Activated T-helper 2 cell treated with anti-CD3 and anti-CD28 coated beads, Interferon-gamma antibody, Interleukin-2, Interleukin-4, amounts not matched to agents 10 μg/mL and 5 μg/mL and 100 μg/mL, durations not matched to agents 14 hours and 24 hours and 36 hours (primary cell): ENCODE results near the gene TP73. TPM values are rescaled to one million over a fixed set of nuclear protein-coding genes. Genes with fewer than 3 reads are reported as not detected.
A peak's percentile ranks its signal among the peaks of the same experiment; 100 is the strongest.

ENCODE experiments used
- DNase-seq: peaks from one replicate; pipeline ENCODE4 v3.0.0; 2021; ENCODE audit warnings: low spot score
- H3K27ac Mint-ChIP-seq: one replicate; pipeline ENCODE4 v1.8.0; 2021; ENCODE audit warnings: mixed read lengths
- H3K27me3 Mint-ChIP-seq: one replicate; pipeline ENCODE4 v1.8.0; 2021; ENCODE audit warnings: low read depth, mixed read lengths
- H3K36me3 Mint-ChIP-seq: one replicate; pipeline ENCODE4 v1.8.0; 2021; ENCODE audit warnings: low read depth, mixed read lengths
- H3K4me1 Mint-ChIP-seq: one replicate; pipeline ENCODE4 v1.8.0; 2021; ENCODE audit warnings: low read depth, mixed read lengths
- H3K4me3 Mint-ChIP-seq: one replicate; pipeline ENCODE4 v1.8.0; 2021; ENCODE audit warnings: low read depth, mild to moderate bottlenecking, moderate library complexity, mixed read lengths
- H3K9me3 Mint-ChIP-seq: one replicate; pipeline ENCODE4 v1.8.0; 2021; ENCODE audit warnings: mixed read lengths
- intact Hi-C: fragments of 100-400 bp; cut with micrococcal nuclease; formaldehyde crosslinking; loops from one replicate; pipeline ENCODE4 v1.15.1; 2023
- total RNA-seq: library from RNA; stranded (reverse); gene quantifications from 2 replicates; pipeline ENCODE4 v1.2.3, GENCODE V29; 2022

The TP73 gene
- total RNA-seq, 1 donor from 2014 or later: 2.5 TPM

GRCh38 chr1:3772715-3773571, 120.6 kb downstream of the TP73 start, which contains the start of gene SMIM1:
SMIM1 (plus strand) TSS chr1:3772749; CDS start chr1:3775374, 2,625 bp downstream.
- no peak within 1 kb of the TSS for H3K27ac Mint-ChIP-seq
- H3K4me3 Mint-ChIP-seq: peak within 1 kb of the TSS; percentile 64
- DNase-seq: no peak
- no peaks in the 10 kb centered on the region for H3K36me3 Mint-ChIP-seq
- intact Hi-C loops: loop anchor here (2.0 to 10.0 kb wide), 2 partner anchors 24 to 132 kb away; partner anchors contain the start of genes C1orf174 and LRRC47
- H3K27me3 Mint-ChIP-seq: no peaks in the 10 kb centered on the region
- peaks cover 5% of the 10 kb centered on the region for H3K4me1 Mint-ChIP-seq
- H3K9me3 Mint-ChIP-seq: no peaks in the 10 kb centered on the region

- intact Hi-C loops: loop anchor here (2.0 to 10.0 kb wide), 2 partner anchors 23 to 131 kb away; partner anchors contain the start of genes C1orf174 and LRRC47
- peaks cover 5% of the 10 kb centered on the region for H3K4me1 Mint-ChIP-seq
Measured at GRCh38 chr1:3773572-3774275, 121.4 kb downstream of the TP73 start.

GRCh38 chr1:3774276-3774945, 122.1 kb downstream of the TP73 start:
- Mint-ChIP-seq H3K27me3 (no peaks in the 10 kb centered on the region), H3K36me3 (peaks cover 3% of the 10 kb centered on the region), H3K4me1 (peaks cover 5% of the 10 kb centered on the region), H3K27ac (no peak overlapping the region), H3K4me3 (no peak overlapping the region), H3K9me3 (no peaks in the 10 kb centered on the region)
- no peak for DNase-seq
- intact Hi-C loops: loop anchor here (10.0 kb wide), 1 partner anchor 130 kb away; the partner anchor contains the start of gene C1orf174

More at GRCh38 chr1:3773572-3774275, 121.4 kb downstream of the TP73 start:
- H3K4me3 Mint-ChIP-seq: no peak overlapping the region
- H3K27ac Mint-ChIP-seq: no peak overlapping the region
- no peaks in the 10 kb centered on the region for H3K9me3 Mint-ChIP-seq
- no peaks in the 10 kb centered on the region for H3K27me3 Mint-ChIP-seq
- DNase-seq: no peak
- no peaks in the 10 kb centered on the region for H3K36me3 Mint-ChIP-seq

- Mint-ChIP-seq H3K9me3 (no peaks in the 10 kb centered on the region), H3K36me3 (peaks cover 8% of the 10 kb centered on the region), H3K4me1 (peaks cover 5% of the 10 kb centered on the region), H3K4me3 (no peak overlapping the region), H3K27me3 (no peaks in the 10 kb centered on the region), H3K27ac (no peak overlapping the region)
- intact Hi-C loops: loop anchor here (10.0 kb wide), 1 partner anchor 130 kb away; the partner anchor contains the start of gene C1orf174
- no peak for DNase-seq
Measured at GRCh38 chr1:3774946-3775489, 122.7 kb downstream of the TP73 start.

DNA sequence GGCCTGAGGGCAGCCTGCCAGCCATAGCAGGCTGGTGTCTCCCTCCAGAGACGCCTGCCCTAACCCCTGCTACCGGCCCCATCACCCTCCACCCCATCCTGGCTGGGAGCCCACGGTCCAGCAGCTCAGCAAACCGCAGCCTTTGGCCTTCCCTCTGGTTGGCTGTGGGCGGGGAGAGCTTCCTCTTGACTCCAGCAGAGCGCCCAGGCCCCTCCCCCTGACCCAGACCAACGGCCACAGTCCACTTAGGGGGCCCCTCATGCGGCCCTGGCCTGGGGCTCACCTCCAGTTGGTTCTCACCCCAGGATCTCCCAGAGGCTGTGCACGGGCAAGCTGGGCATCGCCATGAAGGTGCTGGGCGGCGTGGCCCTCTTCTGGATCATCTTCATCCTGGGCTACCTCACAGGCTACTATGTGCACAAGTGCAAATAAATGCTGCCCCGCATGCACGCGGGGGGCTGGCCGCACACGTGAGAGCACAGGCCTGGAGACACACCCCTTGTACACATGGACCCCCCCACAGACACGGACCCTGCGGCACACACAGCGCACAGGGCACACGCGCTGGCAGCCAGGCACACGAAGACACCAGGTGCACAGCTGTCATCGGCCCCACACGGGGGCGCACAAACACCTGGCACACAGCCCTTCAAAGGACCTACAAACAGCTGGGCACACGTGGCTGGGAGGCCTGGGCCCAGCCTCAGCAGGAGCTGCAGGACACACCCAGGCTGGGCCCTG, 123.3 kb downstream of the TP73 start:
- Mint-ChIP-seq H3K36me3 (peaks cover 14% of the 10 kb centered on the region), H3K4me3 (no peak overlapping the region), H3K4me1 (peaks cover 3% of the 10 kb centered on the region), H3K27ac (no peak overlapping the region), H3K27me3 (no peaks in the 10 kb centered on the region), H3K9me3 (no peaks in the 10 kb centered on the region)
- peak; percentile 33 for DNase-seq
- intact Hi-C loops: loop anchor here (1.0 to 10.0 kb wide), 2 partner anchors 26 to 129 kb away; partner anchors contain the start of gene C1orf174

DNA sequence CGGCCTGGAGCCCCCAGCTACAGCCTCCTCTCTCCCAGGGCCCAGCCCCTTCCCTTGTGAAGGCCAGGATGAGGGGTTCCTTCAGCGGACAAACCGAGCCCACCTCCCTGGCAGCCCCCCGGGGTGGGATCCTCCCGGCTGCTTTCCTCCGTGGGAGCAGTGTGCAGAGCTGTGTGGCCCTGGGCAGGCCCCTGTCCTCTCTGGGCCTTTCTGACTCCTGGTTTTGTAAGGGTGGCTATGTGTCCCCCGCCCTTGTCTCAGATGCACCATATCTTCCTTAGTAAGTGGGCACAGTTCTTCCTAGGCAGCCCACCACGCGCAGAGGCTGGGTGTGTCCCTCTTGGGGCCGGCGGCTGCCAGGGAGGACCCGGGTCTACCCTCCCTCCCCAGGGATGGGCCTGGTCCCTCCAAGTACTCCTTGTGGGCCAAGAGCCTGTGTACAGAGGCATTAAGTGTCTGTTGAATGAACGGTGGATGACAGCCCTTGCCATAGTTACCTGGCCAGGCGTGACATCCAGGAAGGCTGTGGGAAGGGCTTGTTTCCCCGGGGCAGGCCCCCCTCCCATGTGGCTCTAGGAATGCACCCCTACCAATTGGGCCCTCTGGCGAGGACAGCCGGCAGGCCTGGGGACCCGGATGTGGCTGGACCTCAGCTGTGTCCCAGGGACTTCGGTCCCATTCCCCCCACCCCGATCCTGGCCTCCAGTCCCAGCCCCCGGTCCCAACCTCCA, 124.1 kb downstream of the TP73 start:
- DNase-seq: no peak
- Mint-ChIP-seq H3K4me1 (peaks cover 2% of the 10 kb centered on the region), H3K4me3 (no peak overlapping the region), H3K27me3 (no peaks in the 10 kb centered on the region), H3K36me3 (peaks cover 17% of the 10 kb centered on the region), H3K27ac (no peak overlapping the region), H3K9me3 (no peaks in the 10 kb centered on the region)
- intact Hi-C loops: loop anchor here (1.0 to 10.0 kb wide), 2 partner anchors 25 to 128 kb away; partner anchors contain the start of gene C1orf174

- Mint-ChIP-seq H3K4me3 (no peak overlapping the region), H3K27ac (no peak overlapping the region), H3K9me3 (no peaks in the 10 kb centered on the region), H3K36me3 (peaks cover 24% of the 10 kb centered on the region), H3K27me3 (no peaks in the 10 kb centered on the region), H3K4me1 (peaks cover 2% of the 10 kb centered on the region)
- no peak for DNase-seq
- intact Hi-C loops: loop anchor here (10.0 kb wide), 1 partner anchor 128 kb away; the partner anchor contains the start of gene C1orf174
Measured at GRCh38 chr1:3777078-3777547, 124.8 kb downstream of the TP73 start.

- peaks cover 2% of the 10 kb centered on the region for H3K4me1 Mint-ChIP-seq
- no peak for DNase-seq
- no peak overlapping the region for H3K27ac Mint-ChIP-seq
- H3K4me3 Mint-ChIP-seq: no peak overlapping the region
- H3K27me3 Mint-ChIP-seq: no peaks in the 10 kb centered on the region
- peaks cover 31% of the 10 kb centered on the region for H3K36me3 Mint-ChIP-seq
- no peaks in the 10 kb centered on the region for H3K9me3 Mint-ChIP-seq
- intact Hi-C loops: loop anchor here (10.0 kb wide), 1 partner anchor 127 kb away; the partner anchor contains the start of gene C1orf174
Measured at GRCh38 chr1:3777647-3778589, 125.6 kb downstream of the TP73 start.

DNA sequence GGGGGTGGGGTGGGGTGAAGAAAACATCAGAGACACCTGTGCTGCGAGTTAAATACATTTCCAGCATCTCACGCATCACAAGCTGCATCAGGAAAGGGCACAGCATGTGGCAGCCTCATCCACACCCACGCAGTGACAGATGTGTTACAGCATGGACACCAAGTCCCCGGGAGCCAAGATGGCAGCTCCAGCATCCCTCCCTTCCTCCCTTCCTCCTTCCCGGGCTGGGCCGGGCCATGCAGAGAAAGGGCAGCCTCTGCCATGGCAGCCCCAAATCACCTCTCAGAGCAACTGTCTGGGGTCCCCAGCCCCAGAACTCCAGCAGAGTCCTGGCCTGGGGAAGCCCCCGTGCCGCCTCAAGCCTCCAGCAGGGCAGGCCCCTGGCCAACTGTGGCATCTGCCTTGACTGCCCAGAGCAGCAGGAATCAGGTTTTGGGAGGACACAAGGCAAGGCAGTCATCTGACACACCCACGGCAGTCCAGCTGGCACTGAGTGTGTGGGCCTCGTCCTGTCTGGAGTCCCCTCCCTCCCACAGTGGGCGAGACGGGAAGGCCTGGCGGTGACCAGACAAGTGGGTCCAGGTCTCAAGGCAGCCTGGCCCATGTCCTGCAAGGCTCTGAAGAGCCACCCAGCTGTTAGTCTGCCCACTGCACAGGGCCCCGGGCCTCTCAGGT, 126.4 kb downstream of the TP73 start:
- no peaks in the 10 kb centered on the region for H3K9me3 Mint-ChIP-seq
- H3K4me3 Mint-ChIP-seq: no peak overlapping the region
- no peaks in the 10 kb centered on the region for H3K27me3 Mint-ChIP-seq
- no peak for DNase-seq
- H3K27ac Mint-ChIP-seq: no peak overlapping the region
- peaks cover 2% of the 10 kb centered on the region for H3K4me1 Mint-ChIP-seq
- peaks cover 33% of the 10 kb centered on the region for H3K36me3 Mint-ChIP-seq
- intact Hi-C loops: loop anchor here (10.0 kb wide), 1 partner anchor 126 kb away; the partner anchor contains the start of gene C1orf174
